Endodermal cell (in vitro differentiated cells): ENCODE results near the gene ANKRD23. TPM values are rescaled to one million over a fixed set of nuclear protein-coding genes. Genes with fewer than 3 reads are reported as not detected.

Experiments
- DNase-seq: peaks from one replicate; pipeline ENCODE4 v3.0.0-alpha.2; 2017
- H3K27ac ChIP-seq: 2 replicates; pipeline ENCODE4 v1.5.1; 2013; ENCODE audit warnings: mild to moderate bottlenecking, low read depth, low read length, moderate library complexity
- H3K27me3 ChIP-seq: 2 replicates; pipeline ENCODE4 v1.6.1; 2013; ENCODE audit warnings: mild to moderate bottlenecking, low read length, moderate library complexity; ENCODE audit not compliant: insufficient read depth, control insufficient read depth, poor library complexity, severe bottlenecking
- H3K36me3 ChIP-seq: 2 replicates; pipeline ENCODE4 v1.7.0; 2013; ENCODE audit warnings: mild to moderate bottlenecking, low read length, moderate library complexity; ENCODE audit not compliant: control insufficient read depth, insufficient read depth
- H3K4me1 ChIP-seq: one replicate; pipeline ENCODE4 v1.7.0; 2013; ENCODE audit warnings: low read length; ENCODE audit not compliant: control insufficient read depth, insufficient read depth
- H3K4me3 ChIP-seq: 2 replicates; pipeline ENCODE4 v1.5.1; 2013; ENCODE audit warnings: mild to moderate bottlenecking, low read length, moderate library complexity
- H3K9ac ChIP-seq: 2 replicates; pipeline ENCODE4 v1.6.1; 2013; ENCODE audit warnings: mild to moderate bottlenecking, low read length, moderate library complexity; ENCODE audit not compliant: poor library complexity, severe bottlenecking; ENCODE audit errors: extremely low read depth
- H3K9me3 ChIP-seq: 2 replicates; pipeline ENCODE4 v1.6.1; 2013; ENCODE audit warnings: mild to moderate bottlenecking, low read length, moderate library complexity; ENCODE audit not compliant: control insufficient read depth
- H3K27ac Mint-ChIP-seq: 2 replicates; pipeline ENCODE4 v1.8.0; 2020; ENCODE audit warnings: mixed read lengths
- H3K27me3 Mint-ChIP-seq: 2 replicates; pipeline ENCODE4 v1.8.0; 2021; ENCODE audit warnings: mild to moderate bottlenecking, mixed read lengths; ENCODE audit not compliant: insufficient read depth
- H3K36me3 Mint-ChIP-seq: 2 replicates; pipeline ENCODE4 v1.8.0; 2020; ENCODE audit warnings: low read depth, mixed read lengths
- H3K4me1 Mint-ChIP-seq: 2 replicates; pipeline ENCODE4 v1.8.0; 2020; ENCODE audit warnings: mixed read lengths
- H3K4me3 Mint-ChIP-seq: 2 replicates; pipeline ENCODE4 v1.8.0; 2020; ENCODE audit warnings: mild to moderate bottlenecking, moderate library complexity, mixed read lengths
- H3K9me3 Mint-ChIP-seq: 2 replicates; pipeline ENCODE4 v1.8.0; 2020; ENCODE audit warnings: mild to moderate bottlenecking, mixed read lengths
- WGBS, 2 experiments: methylation state at CpG; one replicate each; pipeline versions ENCODE4 v1.1.5 to v1.1.7; 2013; ENCODE audit warnings: missing lambda C conversion rate in 2 of 2, mixed read lengths in 1 of 2; ENCODE audit not compliant: insufficient coverage in 1 of 2, insufficient read length in 1 of 2; 5-methylcytosine and 5-hydroxymethylcytosine counted together
- total RNA-seq, 2 donors: library from RNA; stranded (reverse); fragmentation: NEBNext Ultra II Directional in 1 of 2; extraction: Animal tissue kit (Norgen Biotek cat#: 25700) in 1 of 2; gene quantifications; 2 replicates in 1 of 2; 3 replicates in 1 of 2; pipeline ENCODE4 v1.2.1, GENCODE V29; 2021
- TF ChIP-seq, protein P1 (sequence below): fragments of 200-600 bp; sonication (generic); conservative IDR thresholded peaks from 2 replicates; pipeline ENCODE4 v1.5.0; 2021; ENCODE audit warnings: antibody characterized with exemption, mild to moderate bottlenecking

ANKRD23 gene
- total RNA-seq, 2 donors from 2014 or later = 2.6 to 3.6 TPM

- no peaks in the 10 kb centered on the region for H3K27me3 Mint-ChIP-seq
- no peak for DNase-seq
- peaks cover 38% of the 10 kb centered on the region for H3K36me3 Mint-ChIP-seq
- TF ChIP-seq, protein P1, sequence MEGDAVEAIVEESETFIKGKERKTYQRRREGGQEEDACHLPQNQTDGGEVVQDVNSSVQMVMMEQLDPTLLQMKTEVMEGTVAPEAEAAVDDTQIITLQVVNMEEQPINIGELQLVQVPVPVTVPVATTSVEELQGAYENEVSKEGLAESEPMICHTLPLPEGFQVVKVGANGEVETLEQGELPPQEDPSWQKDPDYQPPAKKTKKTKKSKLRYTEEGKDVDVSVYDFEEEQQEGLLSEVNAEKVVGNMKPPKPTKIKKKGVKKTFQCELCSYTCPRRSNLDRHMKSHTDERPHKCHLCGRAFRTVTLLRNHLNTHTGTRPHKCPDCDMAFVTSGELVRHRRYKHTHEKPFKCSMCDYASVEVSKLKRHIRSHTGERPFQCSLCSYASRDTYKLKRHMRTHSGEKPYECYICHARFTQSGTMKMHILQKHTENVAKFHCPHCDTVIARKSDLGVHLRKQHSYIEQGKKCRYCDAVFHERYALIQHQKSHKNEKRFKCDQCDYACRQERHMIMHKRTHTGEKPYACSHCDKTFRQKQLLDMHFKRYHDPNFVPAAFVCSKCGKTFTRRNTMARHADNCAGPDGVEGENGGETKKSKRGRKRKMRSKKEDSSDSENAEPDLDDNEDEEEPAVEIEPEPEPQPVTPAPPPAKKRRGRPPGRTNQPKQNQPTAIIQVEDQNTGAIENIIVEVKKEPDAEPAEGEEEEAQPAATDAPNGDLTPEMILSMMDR = no peak
- WGBS, 2 experiments = 95 to 100% methylated on average over 3 to 5 of the region's 5 CpGs
- no peak overlapping the region for H3K9ac ChIP-seq
- no peak overlapping the region for H3K4me3 ChIP-seq
- H3K27ac Mint-ChIP-seq = no peak overlapping the region
- H3K27me3 ChIP-seq = no peaks in the 10 kb centered on the region
- H3K4me3 Mint-ChIP-seq = no peak overlapping the region
- no peaks in the 10 kb centered on the region for H3K9me3 Mint-ChIP-seq
- peaks cover 4% of the 10 kb centered on the region for H3K36me3 ChIP-seq
- H3K4me1 ChIP-seq = peaks cover 13% of the 10 kb centered on the region
- H3K4me1 Mint-ChIP-seq = peaks cover 11% of the 10 kb centered on the region
- no peak overlapping the region for H3K27ac ChIP-seq
- no peaks in the 10 kb centered on the region for H3K9me3 ChIP-seq
These were observed 33.0 kb downstream of the ANKRD23 start for GRCh38 chr2:96810783-96811192.

- Histone ChIP-seq H3K36me3 (peaks cover 4% of the 10 kb centered on the region), H3K27ac (no peak overlapping the region), H3K9me3 (no peaks in the 10 kb centered on the region), H3K9ac (no peak overlapping the region), H3K27me3 (no peaks in the 10 kb centered on the region), H3K4me1 (peaks cover 10% of the 10 kb centered on the region), H3K4me3 (no peak overlapping the region)
- peaks cover 7% of the 10 kb centered on the region for H3K4me1 Mint-ChIP-seq
- 81 to 88% methylated on average over 6 to 12 of the region's 12 CpGs for WGBS, 2 experiments
- H3K4me3 Mint-ChIP-seq = no peak overlapping the region
- no peaks in the 10 kb centered on the region for H3K9me3 Mint-ChIP-seq
- H3K27me3 Mint-ChIP-seq = no peaks in the 10 kb centered on the region
- no peak for DNase-seq
- H3K36me3 Mint-ChIP-seq = peaks cover 38% of the 10 kb centered on the region
- no peak overlapping the region for H3K27ac Mint-ChIP-seq
- TF ChIP-seq, protein P1 = no peak
These were observed 33.7 kb downstream of the ANKRD23 start for GRCh38 chr2:96809951-96810782.

DNA sequence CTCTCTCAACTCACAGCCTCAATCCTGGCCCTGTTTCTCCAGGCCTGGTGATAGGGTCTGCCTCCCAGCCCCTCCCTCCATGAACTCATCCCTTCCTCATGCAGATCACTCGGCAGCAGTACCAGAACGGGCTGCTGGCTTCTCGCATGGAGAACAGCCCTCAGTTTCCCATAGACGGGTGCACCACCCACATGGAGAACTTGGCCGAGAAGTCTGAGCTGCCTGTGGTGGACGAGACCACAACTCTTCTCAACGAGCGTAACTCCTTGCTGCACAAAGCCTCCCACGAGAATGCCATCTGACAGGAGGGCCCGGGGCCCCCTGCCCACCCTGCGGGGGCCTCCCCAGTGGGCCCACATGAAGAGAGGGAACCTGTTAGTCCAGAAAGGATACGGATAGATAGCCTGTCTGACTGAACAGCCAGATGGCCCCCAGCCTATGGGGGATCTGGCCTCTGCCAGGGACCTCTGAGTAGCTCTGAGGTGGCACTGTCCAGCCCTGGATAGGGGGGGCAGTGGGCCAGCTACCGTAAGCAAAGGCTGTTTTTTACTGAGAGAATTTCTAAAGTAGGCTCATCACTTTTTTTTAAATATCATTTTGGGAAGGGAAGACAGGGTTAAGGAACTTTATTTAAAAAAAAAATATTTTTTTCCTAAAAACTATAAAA is 34.5 kb downstream of the ANKRD23 start:
- H3K9ac ChIP-seq = no peak overlapping the region
- peaks cover 4% of the 10 kb centered on the region for H3K36me3 ChIP-seq
- H3K27me3 ChIP-seq = no peaks in the 10 kb centered on the region
- TF ChIP-seq, protein P1 = no peak
- H3K27ac Mint-ChIP-seq = no peak overlapping the region
- no peaks in the 10 kb centered on the region for H3K9me3 Mint-ChIP-seq
- WGBS, 2 experiments = 92 to 93% methylated on average over 10 to 13 of the region's 13 CpGs
- H3K27me3 Mint-ChIP-seq = no peaks in the 10 kb centered on the region
- H3K4me3 Mint-ChIP-seq = no peak overlapping the region
- DNase-seq = no peak
- H3K4me1 ChIP-seq = peaks cover 10% of the 10 kb centered on the region
- no peak overlapping the region for H3K4me3 ChIP-seq
- peaks cover 40% of the 10 kb centered on the region for H3K36me3 Mint-ChIP-seq
- H3K4me1 Mint-ChIP-seq = peaks cover 7% of the 10 kb centered on the region
- H3K27ac ChIP-seq = no peak overlapping the region
- H3K9me3 ChIP-seq = no peaks in the 10 kb centered on the region
